Measurements from ENCODE around the gene SMKR1.
"Not testable (repeated sequence)": the region's sequence is repeated elsewhere in the genome, so short reads cannot be mapped to it uniquely, and the experiment has no call there.

The SMKR1 gene

GRCh38 chr7:129501760-129502707 lies at the start of gene SMKR1:
SMKR1 (plus strand) TSS chr7:129502531; CDS start chr7:129502825, 294 bp downstream.
- peak; percentile 83 for DNase-seq (ENCODE audit: low spot score)

GRCh38 chr7:129452589-129453231 lies 49.6 kb upstream of the SMKR1 start:
- DNase-seq (ENCODE audit: low spot score) = peak; percentile 69

GRCh38 chr7:129453510-129454248 lies 48.7 kb upstream of the SMKR1 start:
- no peak for DNase-seq (ENCODE audit: low spot score)

GRCh38 chr7:129454249-129454551 lies 48.1 kb upstream of the SMKR1 start:
- peak; percentile 23 for DNase-seq (ENCODE audit: low spot score)

GRCh38 chr7:129456421-129456820 lies 45.9 kb upstream of the SMKR1 start:
- no peak for DNase-seq (ENCODE audit: low spot score)

GRCh38 chr7:129457101-129457500 lies 45.2 kb upstream of the SMKR1 start:
- no peak for DNase-seq (ENCODE audit: low spot score)

- DNase-seq (ENCODE audit: low spot score) = no peak
These were observed 44.2 kb upstream of the SMKR1 start for GRCh38 chr7:129458171-129458570.

- no peak for DNase-seq (ENCODE audit: low spot score)
These were observed 40.5 kb upstream of the SMKR1 start for GRCh38 chr7:129461809-129462208.

- no peak for DNase-seq (ENCODE audit: low spot score)
These were observed 39.9 kb upstream of the SMKR1 start for GRCh38 chr7:129462420-129462819.

- no peak for DNase-seq (ENCODE audit: low spot score)
These were observed 38.1 kb upstream of the SMKR1 start for GRCh38 chr7:129464194-129464593.

GRCh38 chr7:129465080-129465479 lies 37.3 kb upstream of the SMKR1 start:
- DNase-seq (ENCODE audit: low spot score) = no peak

- no peak for DNase-seq (ENCODE audit: low spot score)
These were observed 35.5 kb upstream of the SMKR1 start for GRCh38 chr7:129466796-129467195.

- peak; percentile 50 for DNase-seq (ENCODE audit: low spot score)
These were observed 34.2 kb upstream of the SMKR1 start for GRCh38 chr7:129468087-129468486.

- no peak for DNase-seq (ENCODE audit: low spot score)
These were observed 33.8 kb upstream of the SMKR1 start for GRCh38 chr7:129468547-129468946.

- no peak for DNase-seq (ENCODE audit: low spot score)
These were observed 32.4 kb upstream of the SMKR1 start for GRCh38 chr7:129469930-129470329.

- no peak for DNase-seq (ENCODE audit: low spot score)
These were observed 31.9 kb upstream of the SMKR1 start for GRCh38 chr7:129470411-129470810.

- peak; percentile 75 for DNase-seq (ENCODE audit: low spot score)
These were observed 30.9 kb upstream of the SMKR1 start for GRCh38 chr7:129471402-129471827.

- DNase-seq (ENCODE audit: low spot score) = not testable (repeated sequence)
These were observed 26.4 kb upstream of the SMKR1 start for GRCh38 chr7:129475931-129476330.

- not testable (repeated sequence) for DNase-seq (ENCODE audit: low spot score)
These were observed 25.9 kb upstream of the SMKR1 start for GRCh38 chr7:129476398-129476797.

GRCh38 chr7:129479831-129480230 lies 22.5 kb upstream of the SMKR1 start:
- DNase-seq (ENCODE audit: low spot score) = no peak

- DNase-seq (ENCODE audit: low spot score) = no peak
These were observed 21.5 kb upstream of the SMKR1 start for GRCh38 chr7:129480674-129481363.

GRCh38 chr7:129481376-129481775 lies 21.0 kb upstream of the SMKR1 start:
- not testable (repeated sequence) for DNase-seq (ENCODE audit: low spot score)

All from kidney tubule cell (primary cell).